Neural cell (in vitro differentiated cells): Measurements from ENCODE around the gene PLPP3. TPM values are rescaled to one million over a fixed set of nuclear protein-coding genes. Genes with fewer than 3 reads are reported as not detected.

Experiments
- H2AFZ ChIP-seq: fragments of 200-600, 300-800 bp; sonication (generic), shearing (Covaris generic); 2 replicates; pipeline ENCODE4 v1.6.0; 2014; ENCODE audit warnings: low read depth, mild to moderate bottlenecking, antibody characterized with exemption, low read length, moderate library complexity
- H3F3A ChIP-seq: fragments of 200-600 bp; shearing (Covaris generic); 2 replicates; pipeline ENCODE4 v1.6.1; 2016; ENCODE audit warnings: mild to moderate bottlenecking, moderate library complexity, mixed read lengths, antibody characterized with exemption, low read length; ENCODE audit not compliant: insufficient read depth, poor library complexity, severe bottlenecking
- H3K27ac ChIP-seq: fragments of 200-600, 300-800 bp; sonication (generic), shearing (Covaris generic); 2 replicates; pipeline ENCODE4 v1.5.1; 2014; ENCODE audit warnings: mild to moderate bottlenecking, low read length, moderate library complexity
- H3K27me3 ChIP-seq: fragments of 300-800, 200-600 bp; sonication (generic), shearing (Covaris generic); 2 replicates; pipeline ENCODE4 v1.6.0; 2014; ENCODE audit warnings: mild to moderate bottlenecking, low read depth, low read length, moderate library complexity; ENCODE audit not compliant: insufficient read depth
- H3K36me3 ChIP-seq: fragments of 300-800, 200-600 bp; sonication (generic), shearing (Covaris generic); 2 replicates; pipeline ENCODE4 v1.5.1; 2014; ENCODE audit warnings: mild to moderate bottlenecking, antibody characterized with exemption, low read length, moderate library complexity; ENCODE audit not compliant: insufficient read depth
- H3K4me2 ChIP-seq: fragments of 300-800, 200-600 bp; sonication (generic), shearing (Covaris generic); 2 replicates; pipeline ENCODE4 v1.6.0; 2014; ENCODE audit warnings: mild to moderate bottlenecking, low read length
- H3K4me3 ChIP-seq: fragments of 300-800, 200-600 bp; sonication (generic), shearing (Covaris generic); 2 replicates; pipeline ENCODE4 v1.5.1; 2014; ENCODE audit warnings: mild to moderate bottlenecking, low read length, moderate library complexity
- H3K79me2 ChIP-seq: fragments of 200-600 bp; shearing (Covaris generic); replicated peaks from 2 replicates; pipeline ENCODE4 v1.6.0; 2014; ENCODE audit warnings: mild to moderate bottlenecking, low read length, moderate library complexity; ENCODE audit not compliant: insufficient read depth
- H3K9ac ChIP-seq: fragments of 300-800, 200-600 bp; sonication (generic), shearing (Covaris generic); 2 replicates; pipeline ENCODE4 v1.6.1; 2016; ENCODE audit warnings: mild to moderate bottlenecking, low read length, mixed read lengths
- H3K9me2 ChIP-seq: fragments of 200-600 bp; shearing (Covaris generic); 2 replicates; pipeline ENCODE4 v1.6.1; 2016; ENCODE audit warnings: mild to moderate bottlenecking, low read length, mixed read lengths; ENCODE audit not compliant: insufficient read depth
- H3K9me3 ChIP-seq: fragments of 200-600, 300-800 bp; sonication (generic), shearing (Covaris generic); 2 replicates; pipeline ENCODE4 v1.6.1; 2016; ENCODE audit warnings: mild to moderate bottlenecking, mixed run types, low read length, moderate library complexity, mixed read lengths
- H4K20me1 ChIP-seq: fragments of 200-600 bp; shearing (Covaris generic); 2 replicates; pipeline ENCODE4 v1.6.1; 2016; ENCODE audit warnings: mild to moderate bottlenecking, mixed run types; ENCODE audit not compliant: insufficient read depth
- EP300 ChIP-seq: fragments of 450-650 bp; conservative IDR thresholded peaks from 2 replicates; pipeline ENCODE4 v1.6.1; 2014; ENCODE audit warnings: antibody characterized with exemption, mild to moderate bottlenecking, moderate library complexity; ENCODE audit not compliant: poor library complexity, severe bottlenecking
- EZH2 ChIP-seq: fragments of 200-600, 300-800 bp; shearing (Covaris generic), sonication (generic); IDR thresholded peaks from 2 replicates; pipeline ENCODE4 v1.6.1; 2014; ENCODE audit warnings: antibody characterized with exemption, low read length, borderline replicate concordance, mild to moderate bottlenecking; ENCODE audit not compliant: insufficient read depth, poor library complexity, severe bottlenecking
- MXI1 ChIP-seq: fragments of 450-650 bp; conservative IDR thresholded peaks from 2 replicates; pipeline ENCODE4 v1.6.1; 2014; ENCODE audit warnings: antibody characterized with exemption, mild to moderate bottlenecking; ENCODE audit not compliant: poor library complexity, severe bottlenecking
- POLR2AphosphoS5 ChIP-seq: IDR thresholded peaks from 2 replicates; pipeline ENCODE4 v1.6.1; 2012
- RAD21 ChIP-seq: fragments of 450-650 bp; conservative IDR thresholded peaks from 2 replicates; pipeline ENCODE4 v1.6.1; 2014; ENCODE audit warnings: antibody characterized with exemption, mild to moderate bottlenecking, moderate library complexity
- SMC3 ChIP-seq: fragments of 450-650 bp; conservative IDR thresholded peaks from 2 replicates; pipeline ENCODE4 v1.6.1; 2014; ENCODE audit warnings: antibody characterized with exemption, mild to moderate bottlenecking, moderate library complexity; ENCODE audit not compliant: poor library complexity
- TAF1 ChIP-seq: IDR thresholded peaks from 2 replicates; pipeline ENCODE4 v1.6.1; 2012; ENCODE audit warnings: low read depth
- polyA plus RNA-seq: library from polyadenylated mRNA; depleted of rRNA; stranded (reverse); fragments of >200 nt; gene quantifications from 2 replicates; pipeline ENCODE4 v1.2.3, GENCODE V29; 2014
- TF ChIP-seq, protein P1 (sequence below): fragments of 450-650 bp; IDR thresholded peaks from 2 replicates; pipeline ENCODE4 v1.5.1; 2014; ENCODE audit warnings: antibody characterized with exemption, mild to moderate bottlenecking, moderate library complexity; ENCODE audit not compliant: poor library complexity, severe bottlenecking
- TF ChIP-seq, protein P2 (sequence below): IDR thresholded peaks from 2 replicates; pipeline ENCODE4 v1.6.1; 2012; ENCODE audit warnings: borderline replicate concordance

Gene PLPP3
- polyA plus RNA-seq, 1 donor from 2014 or later: 2.1 TPM

- H3K9me3 ChIP-seq: no peaks in the 10 kb centered on the region
- H3K79me2 ChIP-seq: no peaks in the 10 kb centered on the region
- peaks cover 19% of the 10 kb centered on the region for H3K27me3 ChIP-seq
- H3K9ac ChIP-seq: no peak overlapping the region
- H2AFZ ChIP-seq: no peak overlapping the region
- H3K9me2 ChIP-seq: no peaks in the 10 kb centered on the region
- H3F3A ChIP-seq: no peaks in the 10 kb centered on the region
- H4K20me1 ChIP-seq: no peaks in the 10 kb centered on the region
- no peak overlapping the region for H3K4me3 ChIP-seq
- no peak overlapping the region for H3K4me2 ChIP-seq
- no peaks in the 10 kb centered on the region for H3K36me3 ChIP-seq
- no peak overlapping the region for H3K27ac ChIP-seq
- TF ChIP-seq MXI1: no peak
- TF ChIP-seq EZH2: no peak
- TF ChIP-seq, protein P1, sequence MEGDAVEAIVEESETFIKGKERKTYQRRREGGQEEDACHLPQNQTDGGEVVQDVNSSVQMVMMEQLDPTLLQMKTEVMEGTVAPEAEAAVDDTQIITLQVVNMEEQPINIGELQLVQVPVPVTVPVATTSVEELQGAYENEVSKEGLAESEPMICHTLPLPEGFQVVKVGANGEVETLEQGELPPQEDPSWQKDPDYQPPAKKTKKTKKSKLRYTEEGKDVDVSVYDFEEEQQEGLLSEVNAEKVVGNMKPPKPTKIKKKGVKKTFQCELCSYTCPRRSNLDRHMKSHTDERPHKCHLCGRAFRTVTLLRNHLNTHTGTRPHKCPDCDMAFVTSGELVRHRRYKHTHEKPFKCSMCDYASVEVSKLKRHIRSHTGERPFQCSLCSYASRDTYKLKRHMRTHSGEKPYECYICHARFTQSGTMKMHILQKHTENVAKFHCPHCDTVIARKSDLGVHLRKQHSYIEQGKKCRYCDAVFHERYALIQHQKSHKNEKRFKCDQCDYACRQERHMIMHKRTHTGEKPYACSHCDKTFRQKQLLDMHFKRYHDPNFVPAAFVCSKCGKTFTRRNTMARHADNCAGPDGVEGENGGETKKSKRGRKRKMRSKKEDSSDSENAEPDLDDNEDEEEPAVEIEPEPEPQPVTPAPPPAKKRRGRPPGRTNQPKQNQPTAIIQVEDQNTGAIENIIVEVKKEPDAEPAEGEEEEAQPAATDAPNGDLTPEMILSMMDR: no peak
- no peak for TF ChIP-seq TAF1
- TF ChIP-seq EP300: no peak
- TF ChIP-seq POLR2AphosphoS5: no peak
- TF ChIP-seq RAD21: no peak
- TF ChIP-seq, protein P2, sequence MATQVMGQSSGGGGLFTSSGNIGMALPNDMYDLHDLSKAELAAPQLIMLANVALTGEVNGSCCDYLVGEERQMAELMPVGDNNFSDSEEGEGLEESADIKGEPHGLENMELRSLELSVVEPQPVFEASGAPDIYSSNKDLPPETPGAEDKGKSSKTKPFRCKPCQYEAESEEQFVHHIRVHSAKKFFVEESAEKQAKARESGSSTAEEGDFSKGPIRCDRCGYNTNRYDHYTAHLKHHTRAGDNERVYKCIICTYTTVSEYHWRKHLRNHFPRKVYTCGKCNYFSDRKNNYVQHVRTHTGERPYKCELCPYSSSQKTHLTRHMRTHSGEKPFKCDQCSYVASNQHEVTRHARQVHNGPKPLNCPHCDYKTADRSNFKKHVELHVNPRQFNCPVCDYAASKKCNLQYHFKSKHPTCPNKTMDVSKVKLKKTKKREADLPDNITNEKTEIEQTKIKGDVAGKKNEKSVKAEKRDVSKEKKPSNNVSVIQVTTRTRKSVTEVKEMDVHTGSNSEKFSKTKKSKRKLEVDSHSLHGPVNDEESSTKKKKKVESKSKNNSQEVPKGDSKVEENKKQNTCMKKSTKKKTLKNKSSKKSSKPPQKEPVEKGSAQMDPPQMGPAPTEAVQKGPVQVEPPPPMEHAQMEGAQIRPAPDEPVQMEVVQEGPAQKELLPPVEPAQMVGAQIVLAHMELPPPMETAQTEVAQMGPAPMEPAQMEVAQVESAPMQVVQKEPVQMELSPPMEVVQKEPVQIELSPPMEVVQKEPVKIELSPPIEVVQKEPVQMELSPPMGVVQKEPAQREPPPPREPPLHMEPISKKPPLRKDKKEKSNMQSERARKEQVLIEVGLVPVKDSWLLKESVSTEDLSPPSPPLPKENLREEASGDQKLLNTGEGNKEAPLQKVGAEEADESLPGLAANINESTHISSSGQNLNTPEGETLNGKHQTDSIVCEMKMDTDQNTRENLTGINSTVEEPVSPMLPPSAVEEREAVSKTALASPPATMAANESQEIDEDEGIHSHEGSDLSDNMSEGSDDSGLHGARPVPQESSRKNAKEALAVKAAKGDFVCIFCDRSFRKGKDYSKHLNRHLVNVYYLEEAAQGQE: no peak
- no peak for TF ChIP-seq SMC3
Measured at GRCh38 chr1:56473582-56474270, 105.6 kb downstream of the PLPP3 start.

DNA sequence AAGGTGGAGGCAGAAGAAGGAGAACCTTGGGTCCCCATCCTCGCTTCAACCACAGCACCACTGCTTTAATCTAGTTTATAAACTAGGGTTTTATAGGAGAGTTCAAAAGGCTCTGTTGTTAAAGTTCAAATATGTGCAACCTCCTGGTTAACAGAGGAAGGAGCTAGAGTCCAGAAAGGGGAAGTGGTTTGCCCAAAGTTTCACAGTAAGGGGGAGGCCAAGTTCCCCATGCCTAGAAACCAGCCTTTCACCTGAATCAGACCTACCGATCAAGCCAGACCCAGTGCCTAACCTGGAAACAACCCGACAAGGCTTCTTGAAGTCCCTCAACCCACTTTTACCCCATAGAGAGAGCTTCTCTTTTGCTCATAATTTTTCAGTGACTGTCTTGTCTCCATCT lies 106.5 kb downstream of the PLPP3 start:
- H3K4me2 ChIP-seq: no peak overlapping the region
- H3K9ac ChIP-seq: no peak overlapping the region
- peaks cover 11% of the 10 kb centered on the region for H3K27me3 ChIP-seq
- H4K20me1 ChIP-seq: no peaks in the 10 kb centered on the region
- no peaks in the 10 kb centered on the region for H3F3A ChIP-seq
- no peak overlapping the region for H3K4me3 ChIP-seq
- no peaks in the 10 kb centered on the region for H3K9me3 ChIP-seq
- no peak overlapping the region for H3K27ac ChIP-seq
- no peaks in the 10 kb centered on the region for H3K36me3 ChIP-seq
- no peaks in the 10 kb centered on the region for H3K79me2 ChIP-seq
- no peaks in the 10 kb centered on the region for H3K9me2 ChIP-seq
- no peak overlapping the region for H2AFZ ChIP-seq
- TF ChIP-seq POLR2AphosphoS5 (no peak), TAF1 (no peak), EP300 (no peak), SMC3 (no peak), MXI1 (no peak), RAD21 (no peak), EZH2 (no peak)
- TF ChIP-seq, protein P2: no peak
- TF ChIP-seq, protein P1: no peak
